Stimulated activated CD4-positive, alpha-beta T cell treated with anti-CD3 and anti-CD28 coated beads, Interleukin-15, amount 100 ng/mL, for 48 hours (primary cell): Measurements from ENCODE around the gene CLIC5.

Source experiments
- DNase-seq, 2 donors: peaks; one replicate each; pipeline ENCODE4 v3.0.0-alpha.2; 2020; ENCODE audit warnings: low read depth in 2 of 2

CLIC5 gene

DNA sequence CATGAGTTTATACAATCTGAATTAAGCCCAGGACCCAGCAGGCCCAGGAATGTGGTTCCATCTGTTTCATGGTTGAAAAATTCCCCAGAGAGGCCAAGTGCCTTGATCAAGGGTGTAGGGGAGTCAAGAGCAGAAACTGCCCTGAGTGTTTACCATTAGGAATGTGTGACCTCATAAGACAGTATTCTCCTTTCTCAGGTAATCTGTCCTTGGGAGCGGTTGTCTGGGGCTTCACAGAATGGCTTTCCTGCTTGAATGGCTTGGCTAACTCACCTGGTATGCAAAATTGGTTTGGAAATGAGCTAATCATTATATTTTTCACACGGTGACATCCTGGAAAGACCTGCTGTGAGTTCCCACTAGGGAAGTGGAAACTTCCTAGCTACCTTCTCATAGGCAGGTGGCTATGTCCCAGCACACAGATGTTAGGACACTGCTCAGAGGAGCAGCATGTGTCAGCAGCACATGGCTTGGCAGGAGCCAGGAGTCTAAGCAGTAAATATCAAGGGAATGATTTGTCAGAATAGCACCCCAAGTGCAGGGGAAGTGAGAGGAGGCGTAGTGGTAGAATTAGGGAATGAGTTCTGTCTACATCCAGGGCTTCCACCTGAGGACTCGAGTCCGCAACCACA lies 17.7 kb downstream of the CLIC5 start:
- no peak for DNase-seq

DNA sequence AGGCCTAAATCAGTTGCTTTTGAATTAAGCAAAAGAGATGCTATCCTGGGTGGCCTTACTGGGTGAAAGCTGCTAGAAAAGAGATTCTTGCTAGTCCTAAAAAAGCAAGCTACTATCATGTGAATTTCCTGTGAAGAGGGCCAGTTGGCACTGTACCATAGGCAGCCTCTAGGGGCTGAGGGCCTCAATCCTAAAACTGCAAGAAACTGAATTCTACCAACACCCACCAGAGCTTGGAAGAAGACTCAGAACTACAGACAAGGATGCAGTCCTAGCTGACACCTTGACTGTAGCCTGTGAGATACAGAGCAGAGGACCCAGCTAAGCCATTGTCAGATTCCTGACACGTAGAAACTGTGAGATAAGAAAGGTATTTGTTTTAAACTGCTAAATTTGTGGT lies 24.5 kb downstream of the CLIC5 start:
- DNase-seq = no peak

- no peak for DNase-seq
Measured at GRCh38 chr6:45990162-45990561, 25.5 kb downstream of the CLIC5 start.

DNA sequence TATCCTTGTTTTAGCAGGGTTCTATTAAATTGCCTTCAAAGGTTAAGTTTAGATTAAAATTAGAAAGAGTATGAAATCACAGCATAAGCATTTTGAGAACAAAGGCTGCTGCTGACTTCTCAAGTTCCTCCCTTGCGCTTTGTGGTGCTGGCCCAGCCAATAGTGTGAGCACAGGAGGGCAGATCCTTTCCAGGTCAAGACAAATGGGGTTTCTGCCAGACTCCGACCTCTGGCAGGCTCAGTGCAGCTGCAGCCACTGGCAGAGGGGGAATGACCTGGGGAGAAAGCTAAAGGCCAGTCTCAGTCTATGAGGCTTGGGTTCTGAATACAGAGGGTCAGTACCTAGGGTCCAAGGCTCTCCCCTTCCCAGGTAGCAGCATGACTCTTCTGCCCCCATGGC lies 27.0 kb downstream of the CLIC5 start:
- no peak for DNase-seq

DNA sequence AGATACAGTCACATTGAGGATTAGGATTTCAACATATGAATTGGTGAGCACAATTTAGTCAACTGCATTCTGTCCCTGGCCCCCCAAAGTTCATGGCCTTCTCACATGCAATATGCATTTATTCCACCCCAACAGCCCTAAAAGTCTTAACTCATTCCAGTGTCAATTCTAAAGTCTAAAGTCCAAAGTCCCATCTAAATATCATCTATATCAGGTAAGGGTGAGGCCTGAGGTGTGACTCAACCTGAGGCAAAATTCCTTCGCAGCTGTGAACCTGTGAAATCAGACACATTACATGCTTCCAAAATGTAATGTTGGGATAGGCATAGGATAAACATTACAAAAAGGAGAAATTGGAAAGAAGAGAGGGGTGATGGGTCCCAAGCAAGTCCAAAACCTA lies 27.8 kb downstream of the CLIC5 start:
- no peak for DNase-seq

GRCh38 chr6:45986746-45987274 lies 28.9 kb downstream of the CLIC5 start:
- DNase-seq = no peak

DNA sequence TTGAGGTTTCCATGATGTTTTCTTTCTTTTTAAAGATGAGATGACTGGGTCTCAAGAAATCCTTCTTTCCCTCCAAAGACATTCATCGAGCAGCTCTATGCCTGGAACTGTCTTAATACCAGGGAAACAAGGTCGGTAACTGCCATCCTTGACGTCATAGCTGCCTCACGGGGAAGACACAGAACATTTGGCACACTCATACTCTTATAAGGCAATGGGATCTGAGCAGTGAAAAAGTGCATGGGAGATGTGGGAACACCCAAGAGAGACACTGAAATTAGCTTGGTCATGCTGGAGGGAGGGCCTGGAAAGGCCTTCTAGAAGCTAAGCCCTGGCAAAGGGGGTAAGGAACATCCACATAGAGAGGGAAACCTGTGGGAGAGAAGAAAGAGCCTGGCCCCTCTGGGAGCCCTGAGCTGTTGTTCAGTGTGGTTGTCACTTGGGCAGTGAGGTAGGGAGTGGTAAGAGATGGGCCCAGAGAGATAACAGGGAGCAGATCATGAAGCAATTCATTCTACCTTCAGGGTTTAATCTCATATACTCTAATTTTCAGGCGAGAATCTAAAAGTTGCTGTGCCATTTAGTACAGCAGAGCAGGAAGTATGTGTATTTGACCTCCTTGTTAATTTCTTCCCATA lies 30.8 kb downstream of the CLIC5 start:
- DNase-seq = no peak

DNA sequence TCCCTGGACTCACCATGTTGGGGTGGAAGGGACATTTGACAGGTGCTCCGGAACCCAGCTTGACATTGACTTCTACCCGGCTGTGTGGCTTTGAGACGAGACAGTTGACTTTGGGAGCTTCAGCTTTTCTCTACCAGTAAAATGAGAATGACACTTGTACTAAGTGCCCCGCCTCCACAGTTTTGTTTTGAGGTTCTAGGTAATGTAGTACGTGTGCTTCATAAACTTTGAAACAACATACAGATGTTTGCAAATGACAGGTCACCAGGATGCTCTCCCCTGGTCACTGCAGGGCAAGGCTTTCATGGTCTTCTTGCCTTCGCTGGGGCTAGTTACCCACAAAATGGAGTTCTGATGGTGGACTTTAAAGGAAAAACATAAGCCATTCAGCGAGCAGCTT lies 31.3 kb downstream of the CLIC5 start:
- DNase-seq = no peak

DNA sequence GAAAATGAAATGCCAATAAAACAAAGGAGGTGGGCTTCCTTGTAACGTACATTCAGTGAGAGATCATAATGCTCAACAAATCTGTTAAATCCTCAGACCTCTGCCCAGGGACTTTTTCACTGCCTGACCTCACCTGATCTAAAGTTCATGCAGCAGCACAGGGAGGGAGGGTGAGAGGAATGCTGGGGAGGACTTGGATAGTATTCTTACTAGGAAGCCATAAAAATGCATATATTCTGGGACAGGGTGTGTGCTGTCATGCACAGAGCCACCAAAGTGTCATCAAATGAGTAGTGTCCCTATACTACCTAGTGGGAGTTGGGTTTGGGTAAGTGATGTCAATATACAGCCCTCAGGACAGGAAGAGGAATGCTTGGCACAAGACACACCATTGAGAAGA lies 32.6 kb downstream of the CLIC5 start:
- no peak for DNase-seq

GRCh38 chr6:45982280-45983036 lies 33.2 kb downstream of the CLIC5 start:
- no peak for DNase-seq

DNA sequence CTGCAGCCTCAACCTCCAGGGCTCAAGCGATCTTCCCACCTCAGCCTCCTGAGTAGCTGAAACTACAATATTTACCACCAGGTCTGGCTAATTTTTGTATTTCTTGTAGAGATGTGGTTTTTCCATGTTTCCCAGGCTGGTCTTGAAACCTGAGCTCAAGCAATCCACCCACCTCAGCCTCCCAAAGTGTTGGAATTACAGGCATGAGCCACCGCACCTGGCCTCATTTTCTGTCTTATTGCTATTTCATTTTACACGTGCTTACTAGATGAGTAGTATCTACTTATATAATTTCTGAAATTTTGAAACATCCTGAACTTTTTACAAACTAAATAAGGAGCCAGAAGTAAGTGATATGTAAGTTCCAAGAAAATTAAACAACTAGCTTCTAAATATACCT lies 34.6 kb downstream of the CLIC5 start:
- DNase-seq = no peak

DNA sequence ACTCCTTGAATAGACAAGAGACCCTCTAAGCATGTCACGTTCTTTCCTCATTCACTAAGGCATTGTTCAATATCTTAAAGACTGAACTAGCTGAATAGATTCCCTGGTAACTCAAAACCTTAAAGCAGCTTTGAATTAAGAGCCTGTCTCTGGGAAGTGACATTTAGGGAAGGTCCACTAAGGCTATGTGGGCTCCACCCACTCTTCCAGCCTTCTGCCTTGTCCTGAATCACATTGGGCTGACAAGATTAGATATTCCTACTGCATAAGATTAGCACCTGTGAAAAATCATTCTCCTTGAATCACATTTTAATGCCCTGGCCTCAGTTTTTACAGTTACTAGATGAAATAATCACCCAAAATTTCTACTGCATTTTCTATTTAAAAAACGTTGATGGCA lies 36.3 kb downstream of the CLIC5 start:
- no peak for DNase-seq

DNA sequence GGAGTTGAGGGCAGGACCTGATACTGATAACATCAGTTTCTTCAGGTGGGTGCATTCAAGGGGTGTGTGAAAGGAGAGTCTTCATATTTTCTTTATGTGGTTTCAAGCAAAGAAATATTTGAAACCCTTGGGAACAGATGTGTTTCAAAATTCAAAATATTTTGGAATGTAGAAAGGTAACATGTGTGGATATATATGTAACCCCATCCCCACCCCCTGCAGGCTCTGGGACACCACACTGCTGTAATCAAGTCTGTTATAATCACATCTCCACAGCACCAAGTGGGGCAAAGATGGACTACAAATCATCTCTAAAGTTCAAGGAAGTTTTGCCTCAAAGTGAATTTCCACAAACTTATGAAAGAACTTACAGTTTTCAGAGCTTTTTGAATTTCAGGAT lies 41.1 kb downstream of the CLIC5 start:
- no peak for DNase-seq

DNA sequence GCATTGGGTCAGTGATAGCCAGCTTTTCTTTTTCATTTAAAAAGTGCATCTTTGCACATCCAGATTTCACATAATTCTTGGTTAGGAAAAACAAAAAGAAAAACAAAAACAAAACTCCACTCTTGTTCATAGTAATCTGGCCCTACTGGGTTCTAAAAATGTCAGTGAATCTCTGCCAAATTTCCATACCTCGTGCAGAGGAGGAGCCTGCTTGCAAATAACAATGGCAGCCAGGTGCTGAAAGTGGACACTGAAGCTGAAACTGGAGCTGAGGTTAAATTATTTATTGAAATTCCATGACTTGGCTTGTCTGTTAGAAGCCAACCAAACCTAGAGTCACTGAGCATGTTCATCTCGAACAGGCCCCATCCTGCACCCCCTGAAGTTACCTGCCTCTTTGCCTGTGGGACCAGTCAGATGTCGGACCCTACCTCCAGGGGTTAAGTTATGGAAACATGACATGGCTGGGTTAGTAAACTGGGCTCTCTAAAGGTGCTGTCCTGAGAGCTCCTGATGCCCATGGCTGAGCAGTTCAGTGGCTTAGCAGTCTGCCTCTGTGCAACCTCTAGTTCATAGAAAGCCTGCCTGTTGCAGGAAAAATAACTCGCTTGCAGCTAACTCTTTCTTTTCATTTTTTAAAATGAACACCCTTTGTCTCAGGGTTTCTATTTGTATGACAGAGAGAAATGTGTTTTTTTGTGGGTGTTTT lies 42.7 kb downstream of the CLIC5 start:
- no peak for DNase-seq

GRCh38 chr6:45971287-45971686 lies 44.4 kb downstream of the CLIC5 start:
- no peak for DNase-seq

DNA sequence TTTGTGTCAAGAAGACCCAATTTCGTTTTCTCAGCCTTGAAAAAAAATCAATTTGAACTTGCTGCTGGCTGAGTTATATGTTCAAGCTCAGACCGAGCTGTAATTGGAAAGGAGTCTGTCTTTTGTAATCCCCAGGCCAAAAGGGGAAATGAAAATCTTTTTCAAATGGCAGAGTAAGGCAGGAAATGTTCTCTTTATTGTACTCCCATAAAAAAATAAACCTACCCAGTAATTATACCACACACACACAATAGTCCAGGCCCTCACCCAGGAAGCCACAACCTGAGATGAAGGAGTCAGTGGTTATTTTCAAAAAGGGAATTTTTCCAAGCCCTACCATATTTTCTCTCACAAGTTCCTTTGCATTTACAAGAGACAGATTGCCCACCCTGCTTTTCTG lies 45.3 kb downstream of the CLIC5 start:
- no peak for DNase-seq

GRCh38 chr6:45969883-45970282 lies 45.8 kb downstream of the CLIC5 start:
- no peak for DNase-seq

DNA sequence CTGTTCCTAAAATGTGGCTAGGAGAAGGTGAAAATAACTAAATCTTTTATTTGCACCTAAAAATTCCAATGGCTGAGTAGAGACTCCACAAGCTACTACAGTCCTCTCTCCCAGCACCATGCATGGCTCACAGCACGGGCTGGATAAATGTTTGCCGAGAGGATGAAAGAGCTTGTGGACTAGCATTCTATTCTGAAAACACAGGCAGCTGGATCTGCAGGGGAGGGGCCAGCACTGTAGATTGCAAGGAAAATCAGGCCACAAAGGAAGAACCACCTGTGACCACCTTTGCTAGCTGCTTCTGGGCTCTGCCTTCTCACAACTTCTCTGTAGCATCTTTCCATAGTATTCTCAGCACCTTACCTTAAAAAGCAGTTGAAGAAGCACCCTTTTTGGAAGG lies 46.6 kb downstream of the CLIC5 start:
- DNase-seq = no peak

DNA sequence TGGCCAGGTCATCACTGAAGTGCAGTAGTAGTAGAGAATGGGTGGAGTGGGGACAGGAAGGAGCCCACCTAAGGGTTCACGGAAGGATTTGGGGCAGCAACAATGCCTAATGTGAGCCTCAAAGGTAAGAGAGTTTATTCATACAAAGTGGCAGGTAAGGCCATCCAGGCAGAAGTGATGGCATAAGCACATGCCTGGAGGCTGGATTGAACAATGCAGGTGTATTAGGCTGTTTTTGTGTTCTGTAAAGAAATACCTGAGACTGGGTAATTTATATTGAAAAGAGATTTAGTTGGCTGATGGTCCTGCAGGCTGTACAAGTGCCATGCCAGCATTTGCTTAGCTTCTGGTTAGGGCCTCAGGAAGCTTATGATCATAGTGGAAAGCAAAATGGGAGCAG lies 48.3 kb downstream of the CLIC5 start:
- DNase-seq = no peak

DNA sequence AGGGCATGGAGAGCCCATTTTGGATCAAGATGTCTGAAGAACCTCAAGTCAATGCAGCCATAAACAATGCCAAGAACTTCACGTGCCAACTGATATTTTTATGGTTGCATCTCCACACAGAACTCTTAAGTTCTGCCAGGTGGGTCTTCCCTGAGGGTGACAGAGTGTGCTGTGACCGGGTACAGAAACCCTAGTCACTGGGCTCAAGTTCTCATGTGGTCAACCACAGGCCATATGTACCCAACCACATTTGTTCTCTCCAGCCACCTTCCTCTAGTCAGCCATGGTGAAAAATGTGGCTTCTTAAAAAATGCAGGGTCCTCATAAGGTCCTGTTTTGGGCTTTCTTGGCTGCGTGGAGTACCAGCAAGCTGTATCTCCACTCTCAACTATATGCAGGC lies 48.9 kb downstream of the CLIC5 start:
- no peak for DNase-seq

GRCh38 chr6:45966340-45966739 lies 49.3 kb downstream of the CLIC5 start:
- no peak for DNase-seq

GRCh38 chr6:45965792-45966191 lies 49.9 kb downstream of the CLIC5 start:
- DNase-seq = no peak
